Measurements from ENCODE around the gene SLC27A4.
A peak's percentile ranks its signal among the peaks of the same experiment; 100 is the strongest.

SLC27A4 gene

GRCh38 chr9:128365525-128365924 lies 25.2 kb downstream of the SLC27A4 start:
- no peak for DNase-seq

GRCh38 chr9:128369024-128369706 lies 28.8 kb downstream of the SLC27A4 start:
- no peak for DNase-seq

GRCh38 chr9:128370367-128370751 lies 30.0 kb downstream of the SLC27A4 start:
- DNase-seq, result no peak

- DNase-seq, result peak; percentile 84
Observed at GRCh38 chr9:128370752-128371629, 30.7 kb downstream of the SLC27A4 start, which contains the start of gene URM1. Gene URM1, plus strand, starts transcription at chr9:128371374. Its CDS starts 7 bp downstream, at chr9:128371381.

DNA sequence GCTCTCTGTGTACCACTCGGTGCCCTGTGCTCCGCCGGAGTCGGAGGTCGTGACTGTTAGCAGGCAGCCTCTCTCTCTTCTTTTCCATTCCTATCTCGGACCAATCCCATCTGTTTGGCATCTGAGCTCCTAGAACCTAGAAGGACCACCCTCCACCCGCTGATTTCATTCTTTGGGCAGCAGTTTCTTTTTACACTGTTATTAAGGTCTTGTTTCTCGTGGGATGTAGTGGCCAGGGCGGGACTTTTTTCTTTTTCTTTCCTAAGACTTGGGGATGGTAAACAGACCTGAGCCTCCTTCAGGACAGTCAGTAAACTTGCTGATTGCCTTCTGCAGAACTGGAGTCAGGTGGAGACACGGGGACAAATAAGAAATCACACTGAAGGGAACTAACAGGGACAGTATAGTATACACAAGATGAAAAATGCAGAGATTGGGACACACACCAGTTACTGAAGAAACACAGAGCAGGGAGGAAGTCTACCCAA lies 31.3 kb downstream of the SLC27A4 start:
- DNase-seq, result no peak

DNA sequence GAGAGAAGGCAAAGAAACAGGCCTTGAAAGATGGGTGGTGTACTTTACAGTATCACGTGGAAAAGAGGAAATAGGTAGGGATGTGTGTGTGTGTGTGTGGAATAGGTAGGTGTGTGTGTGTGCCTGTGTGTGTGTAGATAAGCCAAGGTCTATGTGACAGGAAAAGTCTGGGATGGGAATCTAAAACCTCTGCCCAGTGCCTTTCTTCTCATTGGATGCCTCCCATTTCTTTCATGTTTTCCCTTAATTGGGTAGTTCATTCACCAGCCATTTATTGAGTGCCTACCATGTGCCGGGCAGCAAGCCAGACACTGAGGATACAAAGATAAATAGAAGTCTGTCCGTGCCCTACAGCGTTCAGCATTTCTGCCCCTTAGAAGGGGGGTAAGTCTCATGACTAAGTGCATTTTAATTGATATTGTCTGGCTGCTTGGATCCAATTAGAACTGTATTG lies 31.9 kb downstream of the SLC27A4 start:
- no peak for DNase-seq

- no peak for DNase-seq
Observed at GRCh38 chr9:128372784-128373183, 32.5 kb downstream of the SLC27A4 start.

DNA sequence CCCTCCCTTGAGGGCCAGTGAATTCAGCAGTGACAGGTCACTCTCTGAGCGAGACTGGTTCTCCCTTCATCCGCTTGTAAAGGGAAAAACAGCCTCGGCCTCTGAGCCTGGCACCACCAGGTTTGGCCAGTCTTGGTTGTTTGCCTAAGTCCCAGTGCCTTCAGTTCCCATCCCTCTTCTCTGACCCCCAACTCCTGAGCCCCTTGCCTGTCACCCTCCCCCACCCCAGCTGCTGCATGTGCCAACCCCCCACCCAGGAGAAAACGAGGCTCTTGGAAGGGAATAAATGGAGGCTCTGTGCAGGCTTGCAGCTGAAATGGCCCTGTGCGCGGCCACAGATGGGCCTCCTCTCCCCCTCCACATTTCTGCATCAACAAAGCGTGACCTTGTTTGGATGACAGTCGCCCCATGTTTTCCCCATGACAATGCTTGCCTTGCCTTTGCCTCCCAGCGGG lies 33.9 kb downstream of the SLC27A4 start:
- DNase-seq, result no peak

- no peak for DNase-seq
Observed at GRCh38 chr9:128375865-128376264, 35.5 kb downstream of the SLC27A4 start.

GRCh38 chr9:128382261-128382660 lies 41.9 kb downstream of the SLC27A4 start:
- no peak for DNase-seq

- DNase-seq, result no peak
Observed at GRCh38 chr9:128383007-128383753, 42.9 kb downstream of the SLC27A4 start.

- DNase-seq, result no peak
Observed at GRCh38 chr9:128383791-128384190, 43.5 kb downstream of the SLC27A4 start.

DNA sequence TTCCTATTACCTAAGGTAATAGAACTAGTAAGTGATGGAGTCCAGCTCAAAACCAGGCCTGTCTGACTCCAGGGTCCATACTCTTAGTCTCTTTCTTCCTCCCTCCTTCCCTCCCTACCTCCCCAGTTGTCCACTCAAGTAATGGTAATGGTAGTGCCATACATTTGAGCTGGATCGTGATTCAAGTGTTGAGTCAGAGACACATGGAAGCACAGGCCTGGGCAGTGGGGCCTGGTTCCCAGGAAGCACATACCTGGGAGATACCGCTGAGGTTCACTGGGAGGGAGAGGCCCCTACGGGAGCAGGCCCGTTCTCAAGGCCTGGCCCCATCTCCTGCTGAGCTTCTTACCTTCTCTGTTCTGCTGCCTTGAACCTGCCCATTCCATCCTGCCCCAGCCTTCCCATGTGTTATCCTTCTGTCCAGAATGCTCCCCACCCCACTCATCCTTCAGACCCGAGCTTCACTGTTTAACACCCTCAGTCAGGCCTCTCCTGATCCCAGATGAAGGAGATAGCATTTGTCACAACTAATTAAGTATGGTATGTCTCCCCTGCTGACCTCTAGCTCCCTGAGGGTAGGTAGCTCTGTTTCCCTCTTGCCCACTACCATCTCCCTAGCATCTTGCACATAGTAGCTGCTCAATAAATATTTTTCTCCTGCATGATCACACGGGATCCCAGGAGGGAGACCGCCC lies 44.6 kb downstream of the SLC27A4 start:
- DNase-seq, result no peak

- DNase-seq, result no peak
Observed at GRCh38 chr9:128385496-128386460, 45.5 kb downstream of the SLC27A4 start.

GRCh38 chr9:128388150-128388549 lies 47.8 kb downstream of the SLC27A4 start:
- no peak for DNase-seq

- no peak for DNase-seq
Observed at GRCh38 chr9:128389395-128390149, 49.2 kb downstream of the SLC27A4 start.

DNA sequence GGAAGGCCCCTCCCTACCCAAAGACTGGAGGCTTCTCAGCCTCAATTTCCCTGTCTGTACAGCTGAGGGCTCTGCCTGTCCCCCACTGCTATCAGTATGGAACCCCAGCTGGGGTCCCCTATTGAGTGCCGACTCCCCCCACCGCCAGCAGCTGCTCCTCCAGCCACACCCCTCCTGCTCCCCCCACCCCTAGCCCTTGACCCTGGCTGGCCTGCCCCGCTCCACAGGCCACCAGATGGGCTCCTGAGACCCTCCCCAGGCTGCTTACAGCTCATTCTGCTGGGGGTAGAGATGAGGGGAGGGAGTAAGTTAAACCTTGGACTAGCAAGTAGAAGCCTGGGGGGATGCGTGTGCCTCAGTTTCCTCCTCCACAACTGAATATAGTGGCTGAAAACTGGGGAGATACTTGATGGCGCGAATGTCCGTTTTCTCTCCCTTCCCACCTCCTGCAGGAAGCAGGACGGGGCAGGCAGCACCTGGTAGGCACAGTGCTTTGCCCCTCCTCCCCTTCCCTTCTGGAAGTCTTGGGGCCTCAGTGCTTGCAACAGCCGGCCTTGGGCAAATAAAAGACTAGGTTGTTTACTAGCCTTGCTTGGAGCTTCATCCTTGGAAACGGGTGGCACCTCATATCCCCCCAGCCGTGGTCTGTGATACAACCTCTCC lies 50.0 kb downstream of the SLC27A4 start:
- DNase-seq, result no peak

GRCh38 chr9:128390813-128391711 lies 50.7 kb downstream of the SLC27A4 start:
- no peak for DNase-seq

Data from right kidney (tissue), 1 donor.